Upper lobe of left lung (tissue), 4 donors: Measurements from ENCODE around the gene CRYZL1.

Source experiments
- CTCF ChIP-seq, 6 experiments: fragments of 450-650 bp in 4 of 6; fragments of 200-600 bp in 2 of 6; sonication (generic) in 2 of 6; IDR thresholded peaks; one replicate each; pipeline ENCODE4 v1.5.1; 2016 to 2019; ENCODE audit warnings: antibody characterized with exemption in 6 of 6
- EP300 ChIP-seq, 4 donors: sonication (generic); formaldehyde crosslinking; IDR thresholded peaks; one replicate each; pipeline ENCODE4 v1.5.1; 2017; ENCODE audit warnings: antibody characterized with exemption in 4 of 4, control low read depth in 2 of 4
- POLR2A ChIP-seq, 4 donors: fragments of 450-650 bp; IDR thresholded peaks; one replicate each; pipeline ENCODE4 v1.5.1; 2016 to 2017; ENCODE audit warnings: antibody characterized with exemption in 4 of 4, mild to moderate bottlenecking in 2 of 4

- no peak for TF ChIP-seq CTCF (IDR thresholded peaks at IDR 0.05)
- no peak for TF ChIP-seq EP300 (IDR thresholded peaks at IDR 0.05)
- TF ChIP-seq POLR2A (IDR thresholded peaks at IDR 0.05) = no peak
These were observed 39.3 kb upstream of the CRYZL1 start for GRCh38 chr21:33680870-33681269.
